ENCODE results near the gene GNPTG.

GNPTG gene

GRCh38 chr16:1357906-1358566, 6.3 kb downstream of the GNPTG start:
- no peak overlapping the region for H3K27ac ChIP-seq (ENCODE audit: insufficient read depth in 1 of 2, low read depth in 1 of 2, low read length in 2 of 2, poor library complexity in 1 of 2, severe bottlenecking in 2 of 2)
- no peak for DNase-seq
- H3K4me3 ChIP-seq (ENCODE audit: control insufficient read depth in 1 of 7, extremely low read depth in 1 of 7, insufficient read depth in 4 of 7, low read depth in 2 of 7, low read length in 6 of 7) = no peak overlapping the region
- H3K36me3 ChIP-seq (ENCODE audit: control insufficient read depth in 4 of 4, insufficient read depth in 4 of 4, low read length in 3 of 4) = peaks cover 0 to 37% (median 25%) of the 10 kb centered on the region in 4 experiments
- ChIA-PET POLR2A (no interaction called here), CTCF (no interaction called here)
- WGBS (ENCODE audit: insufficient coverage) = 92% methylated on average over 19 of the region's 19 CpGs
- H3K27me3 ChIP-seq (replicated peaks in 2 of 5; ENCODE audit: control insufficient read depth in 4 of 5, insufficient read depth in 5 of 5, low read length in 4 of 5) = no peaks in the 10 kb centered on the region
- H3K9me3 ChIP-seq (ENCODE audit: control extremely low read depth in 1 of 5, control insufficient read depth in 4 of 5, insufficient read depth in 2 of 5, low read depth in 1 of 5, low read length in 4 of 5) = no peaks in the 10 kb centered on the region
- peaks cover 0 to 11% (median 1%) of the 10 kb centered on the region in 4 experiments for H3K4me1 ChIP-seq (ENCODE audit: control extremely low read depth in 1 of 4, control insufficient read depth in 4 of 4, insufficient read depth in 4 of 4, low read length in 3 of 4)

DNA sequence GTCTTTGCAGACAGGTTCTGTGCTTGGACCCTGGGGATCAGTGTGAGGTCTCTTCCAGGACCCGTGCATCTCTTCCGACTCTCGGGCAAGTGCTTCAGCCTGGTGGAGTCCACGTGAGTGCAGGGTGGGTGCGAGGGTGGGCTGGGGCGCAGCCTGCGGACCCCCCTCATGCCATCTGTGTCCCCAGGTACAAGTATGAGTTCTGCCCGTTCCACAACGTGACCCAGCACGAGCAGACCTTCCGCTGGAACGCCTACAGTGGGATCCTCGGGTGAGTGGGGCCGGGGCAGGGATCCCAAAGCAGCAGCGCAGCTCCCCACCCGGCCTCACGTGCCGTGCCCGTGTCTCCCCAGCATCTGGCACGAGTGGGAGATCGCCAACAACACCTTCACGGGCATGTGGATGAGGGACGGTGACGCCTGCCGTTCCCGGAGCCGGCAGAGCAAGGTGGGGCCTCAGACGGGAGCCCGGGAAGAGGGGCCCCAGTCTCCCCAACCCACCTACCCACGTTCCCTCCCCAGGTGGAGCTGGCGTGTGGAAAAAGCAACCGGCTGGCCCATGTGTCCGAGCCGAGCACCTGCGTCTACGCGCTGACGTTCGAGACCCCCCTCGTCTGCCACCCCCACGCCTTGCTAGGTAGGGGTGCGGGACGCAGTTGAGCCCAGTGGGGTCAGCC, 10.1 kb downstream of the GNPTG start:
- 98% methylated on average over 41 of the region's 43 CpGs for WGBS (ENCODE audit: insufficient coverage)
- Histone ChIP-seq H3K36me3 (ENCODE audit: control insufficient read depth in 4 of 4, insufficient read depth in 4 of 4, low read length in 3 of 4) (peaks cover 2 to 68% (median 47%) of the 10 kb centered on the region in 4 experiments), H3K4me3 (ENCODE audit: control insufficient read depth in 1 of 7, extremely low read depth in 1 of 7, insufficient read depth in 4 of 7, low read depth in 2 of 7, low read length in 6 of 7) (no peak overlapping the region), H3K27me3 (replicated peaks in 2 of 5; ENCODE audit: control insufficient read depth in 4 of 5, insufficient read depth in 5 of 5, low read length in 4 of 5) (no peaks in the 10 kb centered on the region), H3K9me3 (ENCODE audit: control extremely low read depth in 1 of 5, control insufficient read depth in 4 of 5, insufficient read depth in 2 of 5, low read depth in 1 of 5, low read length in 4 of 5) (no peaks in the 10 kb centered on the region), H3K4me1 (ENCODE audit: control extremely low read depth in 1 of 4, control insufficient read depth in 4 of 4, insufficient read depth in 4 of 4, low read length in 3 of 4) (no peaks in the 10 kb centered on the region), H3K27ac (ENCODE audit: insufficient read depth in 1 of 2, low read depth in 1 of 2, low read length in 2 of 2, poor library complexity in 1 of 2, severe bottlenecking in 2 of 2) (no peak overlapping the region)
- no peak for DNase-seq
- CTCF ChIA-PET = interaction anchor here (1.5 to 3.1 kb wide), 4 partner anchors 14 to 176 kb away, joined by 4 to 17 read pairs (median 8); no protein-coding TSS in a partner anchor
- POLR2A ChIA-PET = no interaction called here

GRCh38 chr16:1362807-1363206, 11.1 kb downstream of the GNPTG start:
- Histone ChIP-seq H3K36me3 (ENCODE audit: control insufficient read depth in 4 of 4, insufficient read depth in 4 of 4, low read length in 3 of 4) (peaks cover 2 to 75% (median 52%) of the 10 kb centered on the region in 4 experiments), H3K4me3 (ENCODE audit: control insufficient read depth in 1 of 7, extremely low read depth in 1 of 7, insufficient read depth in 4 of 7, low read depth in 2 of 7, low read length in 6 of 7) (no peak overlapping the region), H3K27ac (ENCODE audit: insufficient read depth in 1 of 2, low read depth in 1 of 2, low read length in 2 of 2, poor library complexity in 1 of 2, severe bottlenecking in 2 of 2) (no peak overlapping the region), H3K27me3 (replicated peaks in 2 of 5; ENCODE audit: control insufficient read depth in 4 of 5, insufficient read depth in 5 of 5, low read length in 4 of 5) (no peaks in the 10 kb centered on the region), H3K9me3 (ENCODE audit: control extremely low read depth in 1 of 5, control insufficient read depth in 4 of 5, insufficient read depth in 2 of 5, low read depth in 1 of 5, low read length in 4 of 5) (no peaks in the 10 kb centered on the region), H3K4me1 (ENCODE audit: control extremely low read depth in 1 of 4, control insufficient read depth in 4 of 4, insufficient read depth in 4 of 4, low read length in 3 of 4) (no peaks in the 10 kb centered on the region)
- no peak for DNase-seq
- 95% methylated on average over 7 of the region's 11 CpGs for WGBS (ENCODE audit: insufficient coverage)
- ChIA-PET POLR2A (interaction anchor here (1.6 kb wide), 1 partner anchor 16 kb away, joined by 6 read pairs; no protein-coding TSS in a partner anchor), CTCF (interaction anchor here (1.2 to 3.1 kb wide), 13 partner anchors 9 to 175 kb away, joined by 3 to 26 read pairs (median 4); no protein-coding TSS in a partner anchor)

DNA sequence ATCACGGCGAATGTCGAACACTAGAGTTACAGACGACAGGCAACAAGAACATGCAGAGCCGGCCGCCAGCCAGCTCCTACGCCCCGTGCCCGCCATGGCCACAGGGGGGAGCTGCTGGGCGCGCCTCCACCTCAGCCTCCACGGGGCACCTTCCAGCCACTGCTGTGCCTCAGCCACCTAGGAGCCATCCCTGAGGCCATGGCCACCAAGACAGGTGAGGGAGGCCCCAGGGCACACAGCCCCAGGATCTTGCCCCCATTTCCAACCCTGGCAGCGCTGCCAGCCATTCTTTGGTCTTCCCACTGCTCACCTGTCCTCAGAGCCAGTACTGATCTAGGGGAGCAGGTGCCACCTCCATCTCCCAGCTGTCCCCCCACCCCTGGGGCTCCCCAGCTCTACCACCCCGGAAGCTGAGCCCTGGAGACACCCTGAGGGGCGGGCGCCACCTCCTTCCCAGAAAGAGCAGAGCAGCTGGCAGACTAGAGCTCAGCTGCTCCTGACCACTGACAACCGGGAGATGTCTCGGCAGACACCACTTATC, 11.8 kb downstream of the GNPTG start:
- peak; percentile 51 to 75 (median 73) for DNase-seq
- H3K4me3 ChIP-seq (ENCODE audit: control insufficient read depth in 1 of 7, extremely low read depth in 1 of 7, insufficient read depth in 4 of 7, low read depth in 2 of 7, low read length in 6 of 7) = no peak overlapping the region
- POLR2A ChIA-PET = interaction anchor here (1.6 kb wide), 1 partner anchor 16 kb away, joined by 6 read pairs; no protein-coding TSS in a partner anchor
- no peaks in the 10 kb centered on the region for H3K27me3 ChIP-seq (replicated peaks in 2 of 5; ENCODE audit: control insufficient read depth in 4 of 5, insufficient read depth in 5 of 5, low read length in 4 of 5)
- H3K9me3 ChIP-seq (ENCODE audit: control extremely low read depth in 1 of 5, control insufficient read depth in 4 of 5, insufficient read depth in 2 of 5, low read depth in 1 of 5, low read length in 4 of 5) = no peaks in the 10 kb centered on the region
- peaks cover 2 to 78% (median 53%) of the 10 kb centered on the region in 4 experiments for H3K36me3 ChIP-seq (ENCODE audit: control insufficient read depth in 4 of 4, insufficient read depth in 4 of 4, low read length in 3 of 4)
- 25% methylated on average over 11 of the region's 18 CpGs for WGBS (ENCODE audit: insufficient coverage)
- CTCF ChIA-PET = interaction anchor here (0.8 to 3.1 kb wide), 17 partner anchors 10 to 182 kb away, joined by 3 to 26 read pairs (median 4); partner anchors contain the start of gene UNKL
- no peaks in the 10 kb centered on the region for H3K4me1 ChIP-seq (ENCODE audit: control extremely low read depth in 1 of 4, control insufficient read depth in 4 of 4, insufficient read depth in 4 of 4, low read length in 3 of 4)
- no peak overlapping the region for H3K27ac ChIP-seq (ENCODE audit: insufficient read depth in 1 of 2, low read depth in 1 of 2, low read length in 2 of 2, poor library complexity in 1 of 2, severe bottlenecking in 2 of 2)

GRCh38 chr16:1364510-1364909, 12.8 kb downstream of the GNPTG start:
- no peaks in the 10 kb centered on the region for H3K9me3 ChIP-seq (ENCODE audit: control extremely low read depth in 1 of 5, control insufficient read depth in 4 of 5, insufficient read depth in 2 of 5, low read depth in 1 of 5, low read length in 4 of 5)
- ChIA-PET POLR2A (interaction anchor here (0.6 to 1.6 kb wide), 2 partner anchors 15 to 41 kb away, joined by 3 to 6 read pairs; no protein-coding TSS in a partner anchor), CTCF (interaction anchor here (0.7 to 3.1 kb wide), 12 partner anchors 11 to 181 kb away, joined by 3 to 26 read pairs (median 5); partner anchors contain the start of genes PERCC1 and UNKL)
- 96% methylated on average over 19 of the region's 22 CpGs for WGBS (ENCODE audit: insufficient coverage)
- no peak for DNase-seq
- no peaks in the 10 kb centered on the region for H3K27me3 ChIP-seq (replicated peaks in 2 of 5; ENCODE audit: control insufficient read depth in 4 of 5, insufficient read depth in 5 of 5, low read length in 4 of 5)
- H3K36me3 ChIP-seq (ENCODE audit: control insufficient read depth in 4 of 4, insufficient read depth in 4 of 4, low read length in 3 of 4) = peaks cover 2 to 74% (median 50%) of the 10 kb centered on the region in 4 experiments
- no peak overlapping the region for H3K27ac ChIP-seq (ENCODE audit: insufficient read depth in 1 of 2, low read depth in 1 of 2, low read length in 2 of 2, poor library complexity in 1 of 2, severe bottlenecking in 2 of 2)
- no peaks in the 10 kb centered on the region for H3K4me1 ChIP-seq (ENCODE audit: control extremely low read depth in 1 of 4, control insufficient read depth in 4 of 4, insufficient read depth in 4 of 4, low read length in 3 of 4)
- no peak overlapping the region for H3K4me3 ChIP-seq (ENCODE audit: control insufficient read depth in 1 of 7, extremely low read depth in 1 of 7, insufficient read depth in 4 of 7, low read depth in 2 of 7, low read length in 6 of 7)

DNA sequence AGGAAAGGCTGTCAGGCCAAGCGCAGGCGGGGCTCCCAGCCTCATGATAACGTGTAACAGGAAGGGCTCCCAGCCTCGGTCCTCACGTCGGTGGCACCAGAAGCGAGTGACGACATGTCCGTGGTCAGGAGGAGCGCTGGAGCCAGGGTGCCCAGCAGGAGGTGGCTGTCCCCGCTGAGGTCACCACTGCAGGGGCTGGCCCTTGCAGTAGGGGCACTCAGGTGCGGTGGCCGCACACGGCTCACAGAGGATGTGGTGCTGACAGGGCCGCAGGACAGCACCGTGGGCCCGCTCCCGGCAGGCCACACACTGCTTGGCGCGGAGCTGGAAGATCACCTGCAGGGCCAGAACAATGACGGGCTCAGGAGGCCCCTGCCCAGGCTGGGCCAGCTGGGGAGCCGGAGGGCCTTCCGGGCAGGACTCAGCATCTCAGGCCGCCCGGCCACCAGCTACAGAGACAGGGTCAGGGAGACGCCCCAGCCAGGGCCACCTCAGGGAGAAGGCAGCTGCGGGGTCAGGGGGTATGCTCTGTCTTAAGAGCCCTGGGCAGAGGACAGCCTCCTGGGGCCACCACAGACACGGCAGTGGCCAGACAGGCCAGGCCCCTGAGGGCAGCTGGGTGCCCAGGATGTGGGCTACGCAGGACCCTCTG, 14.5 kb downstream of the GNPTG start:
- WGBS (ENCODE audit: insufficient coverage) = 97% methylated on average over 29 of the region's 29 CpGs

More for the DNA sequence above, 14.5 kb downstream of the GNPTG start:
- no peak overlapping the region for H3K4me3 ChIP-seq (ENCODE audit: control insufficient read depth in 1 of 7, extremely low read depth in 1 of 7, insufficient read depth in 4 of 7, low read depth in 2 of 7, low read length in 6 of 7)
- H3K4me1 ChIP-seq (ENCODE audit: control extremely low read depth in 1 of 4, control insufficient read depth in 4 of 4, insufficient read depth in 4 of 4, low read length in 3 of 4) = no peaks in the 10 kb centered on the region
- H3K9me3 ChIP-seq (ENCODE audit: control extremely low read depth in 1 of 5, control insufficient read depth in 4 of 5, insufficient read depth in 2 of 5, low read depth in 1 of 5, low read length in 4 of 5) = no peaks in the 10 kb centered on the region
- H3K36me3 ChIP-seq (ENCODE audit: control insufficient read depth in 4 of 4, insufficient read depth in 4 of 4, low read length in 3 of 4) = peaks cover 2 to 71% (median 48%) of the 10 kb centered on the region in 4 experiments
- ChIA-PET CTCF (interaction anchor here (1.5 to 1.6 kb wide), 3 partner anchors 10 to 20 kb away, joined by 3 to 5 read pairs (median 4); no protein-coding TSS in a partner anchor), POLR2A (interaction anchor here (1.1 kb wide), 1 partner anchor 12 kb away, joined by 3 read pairs; no protein-coding TSS in a partner anchor)
- H3K27ac ChIP-seq (ENCODE audit: insufficient read depth in 1 of 2, low read depth in 1 of 2, low read length in 2 of 2, poor library complexity in 1 of 2, severe bottlenecking in 2 of 2) = no peak overlapping the region
- no peak for DNase-seq
- H3K27me3 ChIP-seq (replicated peaks in 2 of 5; ENCODE audit: control insufficient read depth in 4 of 5, insufficient read depth in 5 of 5, low read length in 4 of 5) = no peaks in the 10 kb centered on the region
